HCT116 (cell line): Measurements from ENCODE around the gene AUTS2. TPM values are rescaled to one million over a fixed set of nuclear protein-coding genes. Genes with fewer than 3 reads are reported as not detected.

Experiments
- ATAC-seq: fragments of 200-7000 bp; cut with Tn5 transposase; 2 replicates; pipeline ENCODE4 v1.9.1; 2020; ENCODE audit warnings: mild to moderate bottlenecking, moderate library complexity
- BruUV-seq: library from RNA; stranded (reverse); fragments of 400-500 nt; replicated peaks from 2 replicates; lab custom pipeline; 2021; lab: Mats Ljungman, UMichigan
- CTCF ChIA-PET: fragments of 300-600 bp; sonication (Branson Sonifier 250); formaldehyde crosslinking; loops from one replicate; lab custom pipeline; 2021; ENCODE audit warnings: antibody characterized with exemption; lab: Charles Lee
- POLR2A ChIA-PET: fragments of 300-600, 350-600 bp; sonication (Branson Sonifier 250); formaldehyde crosslinking; loops from one replicate; lab custom pipeline; 2021; ENCODE audit warnings: antibody characterized with exemption; lab: Charles Lee
- RAD21 ChIA-PET, 2 experiments: fragments of 300-600 bp; sonication (Branson Sonifier 250); formaldehyde crosslinking; loops; one replicate each; lab custom pipeline; 2023; ENCODE audit warnings: low total read pairs in 2 of 2; ENCODE audit not compliant: uncharacterized antibody in 2 of 2, unreplicated experiment in 2 of 2, low non-redundant PET in 1 of 2; lab: Charles Lee
- DNase-seq: peaks from one replicate; pipeline ENCODE4 v3.0.0-alpha.2; 2010; ENCODE audit warnings: low read depth, low spot score
- H2AFZ ChIP-seq: fragments of 200-600 bp; shearing (Covaris generic), sonication (generic); 2 replicates; pipeline ENCODE4 v1.6.1; 2017; ENCODE audit warnings: low read depth, mixed run types, mixed read lengths, antibody characterized with exemption, low read length; ENCODE audit not compliant: poor library complexity, severe bottlenecking
- H3K27ac ChIP-seq: 2 replicates; pipeline ENCODE4 v1.5.1; 2012; ENCODE audit warnings: low read depth, low read length
- H3K27me3 ChIP-seq: fragments of 200-600 bp; sonication (generic); 2 replicates; pipeline ENCODE4 v1.6.1; 2016; ENCODE audit warnings: mixed run types, low read length, mixed read lengths; ENCODE audit not compliant: insufficient read depth
- H3K36me3 ChIP-seq, 2 experiments: fragments of 200-500 bp in 1 of 2; fragments of 200-600 bp in 1 of 2; sonication (Bioruptor generic) in 1 of 2; sonication (generic) in 1 of 2; 2 replicates each; pipeline versions ENCODE4 v1.5.1 to v1.6.1; 2014 to 2016; ENCODE audit warnings: low read length in 2 of 2, inconsistent platforms in 1 of 2, mixed read lengths in 1 of 2, mixed run types in 1 of 2; ENCODE audit not compliant: insufficient read depth in 2 of 2, control insufficient read depth in 1 of 2
- H3K4me1 ChIP-seq, 2 experiments: fragments of 200-600 bp in 1 of 2; sonication (generic) in 1 of 2; 2 replicates each; pipeline versions ENCODE4 v1.5.1 to v1.6.1; 2012 to 2017; ENCODE audit warnings: low read length in 2 of 2, inconsistent platforms in 1 of 2, mild to moderate bottlenecking in 1 of 2, mixed read lengths in 1 of 2, mixed run types in 1 of 2, moderate library complexity in 1 of 2; ENCODE audit not compliant: insufficient read depth in 2 of 2, control insufficient read depth in 1 of 2
- H3K4me2 ChIP-seq: fragments of 200-600 bp; sonication (generic); 2 replicates; pipeline ENCODE4 v1.6.1; 2017; ENCODE audit warnings: mixed run types, low read length, mixed read lengths
- H3K4me3 ChIP-seq, 2 experiments: fragments of 200-600 bp in 1 of 2; sonication (generic) in 1 of 2; replicated peaks in 1 of 2; 2 replicates each; pipeline ENCODE4 v1.5.1; 2011 to 2016; ENCODE audit warnings: low read length in 2 of 2, control low read depth in 1 of 2, low read depth in 1 of 2, mild to moderate bottlenecking in 1 of 2, mixed read lengths in 1 of 2, mixed run types in 1 of 2
- H3K79me2 ChIP-seq: fragments of 200-600 bp; sonication (generic); 2 replicates; pipeline ENCODE4 v1.6.1; 2017; ENCODE audit warnings: mild to moderate bottlenecking, mixed run types, low read length, moderate library complexity, mixed read lengths; ENCODE audit not compliant: insufficient read depth
- H3K9ac ChIP-seq: fragments of 200-600 bp; sonication (generic); 2 replicates; pipeline ENCODE4 v1.6.1; 2016; ENCODE audit warnings: low read length, mixed read lengths
- H3K9me2 ChIP-seq: fragments of 200-600 bp; sonication (generic), shearing (Covaris generic); 2 replicates; pipeline ENCODE4 v1.6.1; 2017; ENCODE audit warnings: mixed run types, mild to moderate bottlenecking, moderate library complexity; ENCODE audit not compliant: insufficient read depth
- H3K9me3 ChIP-seq, 2 experiments: fragments of 200-500 bp in 1 of 2; fragments of 200-600 bp in 1 of 2; sonication (Bioruptor generic) in 1 of 2; sonication (generic) in 1 of 2; 2 replicates each; pipeline ENCODE4 v1.6.1; 2014 to 2017; ENCODE audit warnings: low read length in 2 of 2, mixed read lengths in 2 of 2, inconsistent platforms in 1 of 2, low read depth in 1 of 2, mild to moderate bottlenecking in 1 of 2, mixed run types in 1 of 2, moderate library complexity in 1 of 2; ENCODE audit not compliant: control insufficient read depth in 1 of 2, insufficient read depth in 1 of 2
- H4K20me1 ChIP-seq: fragments of 200-600 bp; sonication (generic), shearing (Covaris generic); 2 replicates; pipeline ENCODE4 v1.6.1; 2017; ENCODE audit warnings: mixed run types, mild to moderate bottlenecking, moderate library complexity; ENCODE audit not compliant: insufficient read depth
- CBX3 ChIP-seq: IDR thresholded peaks from 2 replicates; pipeline ENCODE4 v1.6.1; 2012; ENCODE audit warnings: low read depth
- EZH2 ChIP-seq: fragments of 200-600 bp; sonication (generic); IDR thresholded peaks from 2 replicates; pipeline ENCODE4 v1.6.1; 2017; ENCODE audit warnings: antibody characterized with exemption, mixed run types
- EZH2phosphoT487 ChIP-seq: fragments of 200-600 bp; IDR thresholded peaks from 2 replicates; pipeline ENCODE4 v1.6.1; 2018; ENCODE audit warnings: antibody characterized with exemption, borderline replicate concordance
- FOSL1 ChIP-seq: IDR thresholded peaks from 2 replicates; pipeline ENCODE4 v1.6.1; 2012; ENCODE audit warnings: low read depth
- RAD21 ChIP-seq: IDR thresholded peaks from 2 replicates; pipeline ENCODE4 v1.6.1; 2012; ENCODE audit warnings: low read depth, mild to moderate bottlenecking
- SP1 ChIP-seq: IDR thresholded peaks from 2 replicates; pipeline ENCODE4 v1.6.1; 2012; ENCODE audit warnings: low read depth
- YY1 ChIP-seq: IDR thresholded peaks from 2 replicates; pipeline ENCODE4 v1.6.1; 2011; ENCODE audit warnings: low read length, low read depth, moderate library complexity, mild to moderate bottlenecking; ENCODE audit not compliant: insufficient replicate concordance; ENCODE audit errors: extremely low read depth
- intact Hi-C: fragments of 100-400 bp; cut with micrococcal nuclease; formaldehyde crosslinking; loops from 2 replicates; pipeline ENCODE4 v1.10.0; 2022
- total RNA-seq: library from RNA; stranded (reverse); gene quantifications from one replicate; pipeline ENCODE4 v1.2.1, GENCODE V29; 2021; ENCODE audit not compliant: unreplicated experiment

Gene AUTS2
- total RNA-seq, 1 experiment from 2014 or later, result 0.93 TPM

DNA sequence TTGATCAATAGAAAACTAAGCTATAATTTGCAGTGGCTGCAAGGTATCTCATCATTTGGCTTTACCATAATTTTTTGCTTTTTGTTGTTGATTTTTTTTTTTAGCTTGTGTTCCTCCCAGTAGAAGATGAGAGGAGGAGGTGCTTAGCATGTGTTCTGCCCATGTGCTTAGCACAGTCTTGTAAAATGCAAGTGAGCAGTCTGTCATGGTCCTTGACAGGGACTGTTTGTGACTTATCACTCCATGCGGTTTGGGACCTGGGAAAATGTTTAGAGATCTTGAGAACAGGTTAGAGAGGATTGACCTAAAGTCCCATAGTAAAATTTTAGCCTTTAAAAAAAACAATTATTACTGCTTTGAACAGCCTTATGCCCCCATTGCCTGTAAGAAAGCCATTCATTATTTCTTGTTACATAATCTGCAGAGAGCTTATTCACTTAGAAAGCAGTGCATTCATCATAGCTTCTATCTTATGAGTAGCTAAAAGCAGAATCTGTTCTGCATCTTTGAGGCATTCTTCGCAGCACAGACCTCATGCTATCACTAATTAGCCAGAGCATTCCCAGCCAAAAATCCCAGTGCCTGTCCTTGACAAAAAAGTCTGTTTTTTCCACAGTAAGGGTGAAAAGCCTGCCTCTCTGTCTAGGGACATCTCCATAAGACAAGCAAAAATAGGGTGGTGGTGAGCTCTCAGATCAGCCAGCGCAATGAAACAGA, 784.9 kb downstream of the AUTS2 start:
- Histone ChIP-seq H3K4me3 (no peak overlapping the region), H3K9ac (no peak overlapping the region), H2AFZ (no peak overlapping the region), H3K79me2 (no peaks in the 10 kb centered on the region), H3K36me3 (no peaks in the 10 kb centered on the region), H3K4me1 (no peaks in the 10 kb centered on the region), H3K9me3 (peaks cover 0 to 34% of the 10 kb centered on the region in 2 experiments; a peak in 2 of 4 replicates), H3K27ac (no peak overlapping the region), H3K27me3 (no peaks in the 10 kb centered on the region), H3K9me2 (no peaks in the 10 kb centered on the region), H4K20me1 (no peaks in the 10 kb centered on the region), H3K4me2 (no peak overlapping the region)
- no TSS peak for BruUV-seq
- ATAC-seq, result no peak
- ChIA-PET CTCF (no interaction called here), POLR2A (no interaction called here), RAD21 (no interaction called here)
- DNase-seq, result no peak
- TF ChIP-seq YY1, result no peak
- TF ChIP-seq FOSL1, result no peak
- TF ChIP-seq EZH2phosphoT487, result no peak
- intact Hi-C loops, result no loop called here

DNA sequence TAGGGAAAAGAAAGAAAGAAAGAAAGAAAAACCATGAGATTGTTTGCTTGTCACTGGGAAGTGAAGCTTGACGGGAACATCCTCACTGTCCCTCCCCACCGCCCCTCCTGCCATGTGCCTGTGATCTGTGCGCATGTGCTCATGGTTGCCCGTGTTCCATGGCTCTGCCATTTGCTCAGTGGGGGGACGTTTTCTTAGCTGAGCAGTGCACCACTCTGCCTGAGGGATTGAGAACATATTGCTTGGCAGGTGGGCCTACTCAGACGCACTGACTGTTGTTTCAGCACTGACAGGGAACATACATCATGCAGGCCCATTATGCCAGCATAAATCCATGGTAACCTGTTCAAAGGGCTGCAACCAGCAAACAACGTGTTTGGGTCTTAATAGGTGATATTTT, 785.7 kb downstream of the AUTS2 start:
- ChIA-PET CTCF (no interaction called here), RAD21 (no interaction called here), POLR2A (no interaction called here)
- H3K79me2 ChIP-seq, result no peaks in the 10 kb centered on the region
- no peak overlapping the region for H3K4me3 ChIP-seq
- H3K27ac ChIP-seq, result no peak overlapping the region
- BruUV-seq, result no TSS peak
- no peak for DNase-seq
- intact Hi-C loops, result no loop called here
- H3K9me2 ChIP-seq, result no peaks in the 10 kb centered on the region
- no peaks in the 10 kb centered on the region for H3K27me3 ChIP-seq
- H2AFZ ChIP-seq, result no peak overlapping the region
- ATAC-seq, result no peak
- no peak overlapping the region for H3K9ac ChIP-seq
- no peaks in the 10 kb centered on the region for H3K4me1 ChIP-seq
- H3K9me3 ChIP-seq, result peaks cover 0 to 34% of the 10 kb centered on the region in 2 experiments; a peak in 2 of 4 replicates
- no peak for TF ChIP-seq SP1
- no peak for TF ChIP-seq EZH2
- TF ChIP-seq CBX3, result no peak
- no peak for TF ChIP-seq RAD21
- H3K4me2 ChIP-seq, result no peak overlapping the region
- no peaks in the 10 kb centered on the region for H4K20me1 ChIP-seq
- H3K36me3 ChIP-seq, result no peaks in the 10 kb centered on the region
